ENCODE measurements around the gene MBD3L1. TPM values are rescaled to one million over a fixed set of nuclear protein-coding genes. Genes with fewer than 3 reads are reported as not detected.

The MBD3L1 gene
- total RNA-seq, 1 donor from 2014 or later: not detected

GRCh38 chr19:8835446-8835845 is 3.3 kb downstream of the MBD3L1 start:
- H3K4me1 ChIP-seq: no peaks in the 10 kb centered on the region
- no peak for DNase-seq (ENCODE audit: low spot score)
- Mint-ChIP-seq H3K27ac (no peak overlapping the region), H3K9me3 (peaks cover 14% of the 10 kb centered on the region), H3K27me3 (ENCODE audit: insufficient read depth, low read depth) (peaks cover 2% of the 10 kb centered on the region), H3K4me3 (no peak overlapping the region), H3K36me3 (no peaks in the 10 kb centered on the region), H3K4me1 (peaks cover 7% of the 10 kb centered on the region)
- H3K79me2 ChIP-seq (ENCODE audit: low read depth): no peaks in the 10 kb centered on the region
- no peaks in the 10 kb centered on the region for H3K36me3 ChIP-seq
- H3K27ac ChIP-seq: no peak overlapping the region
- no peak overlapping the region for H2AFZ ChIP-seq (replicated peaks)
- H3K4me2 ChIP-seq: no peak overlapping the region
- no peaks in the 10 kb centered on the region for H3K27me3 ChIP-seq
- H4K20me1 ChIP-seq (ENCODE audit: low read depth): no peaks in the 10 kb centered on the region
- TF ChIP-seq EZH2phosphoT487 (IDR thresholded peaks at IDR 0.05): no peak
- TF ChIP-seq, protein P1, sequence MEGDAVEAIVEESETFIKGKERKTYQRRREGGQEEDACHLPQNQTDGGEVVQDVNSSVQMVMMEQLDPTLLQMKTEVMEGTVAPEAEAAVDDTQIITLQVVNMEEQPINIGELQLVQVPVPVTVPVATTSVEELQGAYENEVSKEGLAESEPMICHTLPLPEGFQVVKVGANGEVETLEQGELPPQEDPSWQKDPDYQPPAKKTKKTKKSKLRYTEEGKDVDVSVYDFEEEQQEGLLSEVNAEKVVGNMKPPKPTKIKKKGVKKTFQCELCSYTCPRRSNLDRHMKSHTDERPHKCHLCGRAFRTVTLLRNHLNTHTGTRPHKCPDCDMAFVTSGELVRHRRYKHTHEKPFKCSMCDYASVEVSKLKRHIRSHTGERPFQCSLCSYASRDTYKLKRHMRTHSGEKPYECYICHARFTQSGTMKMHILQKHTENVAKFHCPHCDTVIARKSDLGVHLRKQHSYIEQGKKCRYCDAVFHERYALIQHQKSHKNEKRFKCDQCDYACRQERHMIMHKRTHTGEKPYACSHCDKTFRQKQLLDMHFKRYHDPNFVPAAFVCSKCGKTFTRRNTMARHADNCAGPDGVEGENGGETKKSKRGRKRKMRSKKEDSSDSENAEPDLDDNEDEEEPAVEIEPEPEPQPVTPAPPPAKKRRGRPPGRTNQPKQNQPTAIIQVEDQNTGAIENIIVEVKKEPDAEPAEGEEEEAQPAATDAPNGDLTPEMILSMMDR (IDR thresholded peaks at IDR 0.05): no peak
- no peak for TF ChIP-seq EZH2 (IDR thresholded peaks at IDR 0.05)
- H3K4me3 ChIP-seq: no peak overlapping the region
- peaks cover 5% of the 10 kb centered on the region for H3F3A ChIP-seq (ENCODE audit: low read depth)
- no peak overlapping the region for H3K9ac ChIP-seq
- H3K9me3 ChIP-seq (ENCODE audit: low read depth): peaks cover 5% of the 10 kb centered on the region

DNA sequence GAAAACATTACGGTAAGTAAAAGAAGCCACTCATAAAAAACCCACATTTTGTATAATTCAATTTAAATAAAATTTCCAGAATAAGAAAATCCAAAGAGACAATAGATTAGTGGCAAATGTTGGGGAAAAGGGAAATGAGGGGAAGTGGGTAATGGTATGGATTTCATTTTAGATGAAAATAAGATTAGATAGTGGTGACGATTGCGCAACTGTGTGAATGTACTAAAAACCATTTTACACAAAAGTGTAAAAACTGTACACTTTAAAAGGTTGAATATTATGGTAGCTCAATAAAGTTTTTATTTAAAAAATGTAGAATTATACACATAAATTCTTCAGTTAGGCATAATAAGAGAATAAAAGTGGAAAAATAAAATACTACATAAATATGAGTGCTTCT is 3.7 kb downstream of the MBD3L1 start:
- Histone ChIP-seq H3K4me3 (no peak overlapping the region), H3F3A (ENCODE audit: low read depth) (peaks cover 5% of the 10 kb centered on the region), H3K79me2 (ENCODE audit: low read depth) (no peaks in the 10 kb centered on the region), H3K4me2 (no peak overlapping the region), H2AFZ (replicated peaks) (no peak overlapping the region), H3K27ac (no peak overlapping the region), H4K20me1 (ENCODE audit: low read depth) (no peaks in the 10 kb centered on the region), H3K9me3 (ENCODE audit: low read depth) (peaks cover 5% of the 10 kb centered on the region), H3K27me3 (no peaks in the 10 kb centered on the region), H3K9ac (no peak overlapping the region), H3K4me1 (no peaks in the 10 kb centered on the region), H3K36me3 (no peaks in the 10 kb centered on the region)
- peaks cover 7% of the 10 kb centered on the region for H3K4me1 Mint-ChIP-seq
- peaks cover 5% of the 10 kb centered on the region for H3K27me3 Mint-ChIP-seq (ENCODE audit: insufficient read depth, low read depth)
- H3K36me3 Mint-ChIP-seq: no peaks in the 10 kb centered on the region
- H3K27ac Mint-ChIP-seq: no peak overlapping the region
- no peak overlapping the region for H3K4me3 Mint-ChIP-seq
- TF ChIP-seq EZH2 (IDR thresholded peaks at IDR 0.05) (no peak), EZH2phosphoT487 (IDR thresholded peaks at IDR 0.05) (no peak)
- TF ChIP-seq, protein P1 (IDR thresholded peaks at IDR 0.05): no peak
- H3K9me3 Mint-ChIP-seq: peaks cover 18% of the 10 kb centered on the region
- DNase-seq (ENCODE audit: low spot score): no peak

DNA sequence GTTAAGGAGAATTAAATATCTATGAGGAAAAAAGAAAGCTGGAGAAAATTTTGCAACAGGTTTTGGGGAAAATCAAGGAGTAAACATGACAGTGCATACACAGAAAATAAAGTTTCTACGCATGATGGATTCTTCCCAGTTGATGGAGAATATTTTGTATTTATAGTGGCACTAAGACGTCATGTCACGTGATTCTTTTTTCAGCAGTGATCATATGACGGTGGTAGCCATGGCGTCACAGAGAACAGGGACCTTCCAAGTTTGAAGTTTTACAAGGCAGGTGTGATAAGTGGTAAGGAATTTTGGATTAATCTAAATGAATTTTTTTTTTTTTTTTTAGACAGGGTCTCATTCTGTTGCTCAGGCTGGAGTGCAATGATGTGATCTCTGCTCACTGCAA is 8.5 kb downstream of the MBD3L1 start:
- no peak overlapping the region for H3K4me3 Mint-ChIP-seq
- Histone ChIP-seq H2AFZ (replicated peaks) (no peak overlapping the region), H3K27ac (no peak overlapping the region), H3K27me3 (no peaks in the 10 kb centered on the region), H3K9me3 (ENCODE audit: low read depth) (peaks cover 2% of the 10 kb centered on the region), H3K79me2 (ENCODE audit: low read depth) (no peaks in the 10 kb centered on the region), H4K20me1 (ENCODE audit: low read depth) (no peaks in the 10 kb centered on the region), H3K9ac (no peak overlapping the region), H3K4me3 (no peak overlapping the region), H3K36me3 (no peaks in the 10 kb centered on the region), H3F3A (ENCODE audit: low read depth) (no peaks in the 10 kb centered on the region), H3K4me1 (no peaks in the 10 kb centered on the region), H3K4me2 (no peak overlapping the region)
- peaks cover 16% of the 10 kb centered on the region for H3K9me3 Mint-ChIP-seq
- H3K27me3 Mint-ChIP-seq (ENCODE audit: insufficient read depth, low read depth): peaks cover 10% of the 10 kb centered on the region
- no peaks in the 10 kb centered on the region for H3K4me1 Mint-ChIP-seq
- H3K27ac Mint-ChIP-seq: no peak overlapping the region
- DNase-seq (ENCODE audit: low spot score): no peak
- TF ChIP-seq, protein P1 (IDR thresholded peaks at IDR 0.05): no peak
- TF ChIP-seq EZH2 (IDR thresholded peaks at IDR 0.05) (no peak), EZH2phosphoT487 (IDR thresholded peaks at IDR 0.05) (no peak)
- no peaks in the 10 kb centered on the region for H3K36me3 Mint-ChIP-seq

All from neural progenitor cell (in vitro differentiated cells).